Astrocyte (in vitro differentiated cells and primary cell): Measurements from ENCODE around the gene KRT80.

Experiments
- EZH2 ChIP-seq: IDR thresholded peaks from 2 replicates; pipeline ENCODE4 v1.6.1; 2012; ENCODE audit warnings: mild to moderate bottlenecking, low read length, inconsistent platforms; ENCODE audit not compliant: insufficient read depth
- TF ChIP-seq, protein P1 (sequence below): IDR thresholded peaks from 2 replicates; pipeline ENCODE4 v1.5.1; 2011; ENCODE audit warnings: low read depth, mild to moderate bottlenecking, inconsistent platforms, low read length, moderate library complexity; ENCODE audit not compliant: insufficient read depth

DNA sequence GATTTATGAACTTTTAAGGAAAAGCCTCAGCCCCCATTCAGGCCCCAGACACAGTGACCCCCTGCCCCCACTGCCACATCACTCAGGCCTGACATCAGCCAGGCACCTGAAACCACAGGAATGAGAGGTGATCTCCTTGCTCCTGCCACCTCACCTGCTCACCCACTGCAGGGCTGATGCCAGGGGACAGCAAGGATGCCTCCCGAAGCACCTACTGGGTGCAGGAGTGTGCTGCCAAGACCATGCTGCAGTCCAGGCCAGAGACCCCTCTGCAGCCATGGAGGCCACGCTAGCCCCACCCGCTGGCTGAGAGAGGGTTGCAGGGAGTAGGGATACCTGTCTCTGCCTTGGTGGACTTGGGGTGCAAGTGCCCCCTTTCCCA, 22.6 kb upstream of the KRT80 start:
- TF ChIP-seq, protein P1, sequence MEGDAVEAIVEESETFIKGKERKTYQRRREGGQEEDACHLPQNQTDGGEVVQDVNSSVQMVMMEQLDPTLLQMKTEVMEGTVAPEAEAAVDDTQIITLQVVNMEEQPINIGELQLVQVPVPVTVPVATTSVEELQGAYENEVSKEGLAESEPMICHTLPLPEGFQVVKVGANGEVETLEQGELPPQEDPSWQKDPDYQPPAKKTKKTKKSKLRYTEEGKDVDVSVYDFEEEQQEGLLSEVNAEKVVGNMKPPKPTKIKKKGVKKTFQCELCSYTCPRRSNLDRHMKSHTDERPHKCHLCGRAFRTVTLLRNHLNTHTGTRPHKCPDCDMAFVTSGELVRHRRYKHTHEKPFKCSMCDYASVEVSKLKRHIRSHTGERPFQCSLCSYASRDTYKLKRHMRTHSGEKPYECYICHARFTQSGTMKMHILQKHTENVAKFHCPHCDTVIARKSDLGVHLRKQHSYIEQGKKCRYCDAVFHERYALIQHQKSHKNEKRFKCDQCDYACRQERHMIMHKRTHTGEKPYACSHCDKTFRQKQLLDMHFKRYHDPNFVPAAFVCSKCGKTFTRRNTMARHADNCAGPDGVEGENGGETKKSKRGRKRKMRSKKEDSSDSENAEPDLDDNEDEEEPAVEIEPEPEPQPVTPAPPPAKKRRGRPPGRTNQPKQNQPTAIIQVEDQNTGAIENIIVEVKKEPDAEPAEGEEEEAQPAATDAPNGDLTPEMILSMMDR, result peak; percentile 10
- no peak for TF ChIP-seq EZH2
